ENCODE results near the gene FREM3. TPM values are rescaled to one million over a fixed set of nuclear protein-coding genes. Genes with fewer than 3 reads are reported as not detected.

FREM3 gene
- total RNA-seq, 1 experiment from 2014 or later, result not detected

DNA sequence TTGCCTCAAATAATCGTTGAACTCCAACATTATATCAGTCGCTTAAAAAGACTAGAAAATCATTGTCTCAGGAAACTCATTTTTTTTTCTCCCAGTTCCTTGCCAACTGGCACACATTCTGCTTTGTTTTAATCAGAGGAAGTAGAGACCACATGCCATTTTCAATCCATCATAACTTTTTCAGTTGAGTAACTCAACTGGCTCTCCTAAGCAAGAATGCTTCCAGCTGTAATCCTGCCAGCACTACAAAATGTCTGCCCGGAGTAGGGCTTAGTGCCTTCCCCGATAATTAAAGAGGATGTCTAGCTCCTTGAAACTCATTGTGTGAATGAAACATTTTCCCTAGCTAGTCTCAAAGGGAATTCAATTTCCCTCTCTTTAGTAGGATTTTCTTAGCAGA, 33.0 kb downstream of the FREM3 start:
- H3T11ph ChIP-seq (ENCODE audit: low read length), result no peak overlapping the region
- Mint-ChIP-seq H3K27me3 (ENCODE audit: low read depth) (no peaks in the 10 kb centered on the region), H3K4me1 (0 out of 4 replicates have a peak, but pooled peaks cover 0 to 2% of the 10 kb centered on the region in 2 experiments), H3K4me3 (no peak overlapping the region), H3K9me3 (peaks cover 20 to 21% of the 10 kb centered on the region in 2 experiments), H3K27ac (no peak overlapping the region), H3K36me3 (ENCODE audit: insufficient read depth in 1 of 3, low read depth in 3 of 3) (peaks cover 5 to 16% (median 6%) of the 10 kb centered on the region in 3 experiments)
- no peak overlapping the region for H3K4ac ChIP-seq (ENCODE audit: low read depth, low read length)
- TF ChIP-seq, protein P1, sequence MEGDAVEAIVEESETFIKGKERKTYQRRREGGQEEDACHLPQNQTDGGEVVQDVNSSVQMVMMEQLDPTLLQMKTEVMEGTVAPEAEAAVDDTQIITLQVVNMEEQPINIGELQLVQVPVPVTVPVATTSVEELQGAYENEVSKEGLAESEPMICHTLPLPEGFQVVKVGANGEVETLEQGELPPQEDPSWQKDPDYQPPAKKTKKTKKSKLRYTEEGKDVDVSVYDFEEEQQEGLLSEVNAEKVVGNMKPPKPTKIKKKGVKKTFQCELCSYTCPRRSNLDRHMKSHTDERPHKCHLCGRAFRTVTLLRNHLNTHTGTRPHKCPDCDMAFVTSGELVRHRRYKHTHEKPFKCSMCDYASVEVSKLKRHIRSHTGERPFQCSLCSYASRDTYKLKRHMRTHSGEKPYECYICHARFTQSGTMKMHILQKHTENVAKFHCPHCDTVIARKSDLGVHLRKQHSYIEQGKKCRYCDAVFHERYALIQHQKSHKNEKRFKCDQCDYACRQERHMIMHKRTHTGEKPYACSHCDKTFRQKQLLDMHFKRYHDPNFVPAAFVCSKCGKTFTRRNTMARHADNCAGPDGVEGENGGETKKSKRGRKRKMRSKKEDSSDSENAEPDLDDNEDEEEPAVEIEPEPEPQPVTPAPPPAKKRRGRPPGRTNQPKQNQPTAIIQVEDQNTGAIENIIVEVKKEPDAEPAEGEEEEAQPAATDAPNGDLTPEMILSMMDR (conservative IDR thresholded peaks at IDR 0.05), result no peak
- H4K91ac ChIP-seq (ENCODE audit: insufficient read length, low read depth, low read length), result no peak overlapping the region
- H3K14ac ChIP-seq (ENCODE audit: insufficient read depth, low read length), result no peak overlapping the region
- WGBS (ENCODE audit: extremely low coverage, insufficient read length, low lambda C conversion rate), result no CpG with 5 or more reads among the region's 4 CpGs
- no peak overlapping the region for H3K56ac ChIP-seq (ENCODE audit: insufficient read length, low read depth, low read length)
- H3K4me2 ChIP-seq (ENCODE audit: insufficient read depth, insufficient read length, low read length), result no peak overlapping the region
- H3K18ac ChIP-seq (ENCODE audit: insufficient read length, low read depth, low read length), result no peak overlapping the region
- H4K20me1 ChIP-seq (ENCODE audit: control insufficient read depth, insufficient read depth, insufficient read length), result no peaks in the 10 kb centered on the region
- H3K23ac ChIP-seq (ENCODE audit: insufficient read length, low read depth, low read length), result no peak overlapping the region
- no peak overlapping the region for H2BK12ac ChIP-seq (ENCODE audit: insufficient read length, low read depth, low read length)
- no peak overlapping the region for H2AFZ ChIP-seq (ENCODE audit: low read length)
- H3K27me3 ChIP-seq (ENCODE audit: insufficient read depth, low read length), result no peaks in the 10 kb centered on the region
- no peak overlapping the region for H3K9ac ChIP-seq (ENCODE audit: extremely low read depth, insufficient read length, low read length)
- no peak overlapping the region for H4K5ac ChIP-seq (ENCODE audit: insufficient read length, low read depth, low read length)
- no peaks in the 10 kb centered on the region for H3K23me2 ChIP-seq (ENCODE audit: insufficient read length, low read depth, low read length, poor library complexity, severe bottlenecking)
- no peak overlapping the region for H2BK20ac ChIP-seq (ENCODE audit: low read depth, low read length, poor library complexity, severe bottlenecking)
- no peak overlapping the region for H2AK5ac ChIP-seq (ENCODE audit: insufficient read length, low read length)
- no peak for DNase-seq
- H2BK5ac ChIP-seq (ENCODE audit: insufficient read length, low read length), result no peak overlapping the region
- no peak overlapping the region for H2BK120ac ChIP-seq (ENCODE audit: low read depth, low read length, poor library complexity, severe bottlenecking)
- no peaks in the 10 kb centered on the region for H3K9me3 ChIP-seq (ENCODE audit: control insufficient read depth, low read depth, low read length)
- no peaks in the 10 kb centered on the region for H3K79me2 ChIP-seq (ENCODE audit: insufficient read depth, low read length)
- no peak overlapping the region for H3K27ac ChIP-seq (ENCODE audit: insufficient read length, low read depth, low read length)
- no peaks in the 10 kb centered on the region for H3K79me1 ChIP-seq (ENCODE audit: insufficient read depth, low read depth, low read length, poor library complexity, severe bottlenecking)
- no peaks in the 10 kb centered on the region for H3K4me1 ChIP-seq (ENCODE audit: insufficient read depth, low read length)
- H2BK15ac ChIP-seq (ENCODE audit: low read depth, low read length), result no peak overlapping the region
- no peak overlapping the region for H4K8ac ChIP-seq (replicated peaks; ENCODE audit: insufficient read length, low read depth, low read length)

Data from H9 (cell line).